Loucy (cell line): ENCODE data around the gene VWA8.

ENCODE experiments used
- H2AFZ ChIP-seq: fragments of 200-600 bp; sonication (generic); 2 replicates; pipeline ENCODE4 v1.6.0; 2016; ENCODE audit warnings: antibody characterized with exemption, mild to moderate bottlenecking, low read length, moderate library complexity
- H3F3A ChIP-seq: fragments of 200-600 bp; 2 replicates; pipeline ENCODE4 v1.6.0; 2016; ENCODE audit warnings: antibody characterized with exemption, low read depth, mild to moderate bottlenecking
- H3K27me3 ChIP-seq: fragments of 200-600 bp; sonication (generic); 2 replicates; pipeline ENCODE4 v1.6.1; 2014; ENCODE audit warnings: low read length, mild to moderate bottlenecking; ENCODE audit not compliant: insufficient read depth, poor library complexity, severe bottlenecking
- H3K36me3 ChIP-seq: fragments of 200-600 bp; sonication (generic); 2 replicates; pipeline ENCODE4 v1.6.1; 2016; ENCODE audit warnings: low read length; ENCODE audit not compliant: insufficient read depth
- H3K4me1 ChIP-seq: fragments of 200-600 bp; sonication (generic); 2 replicates; pipeline ENCODE4 v1.5.1; 2014; ENCODE audit warnings: low read length, mild to moderate bottlenecking; ENCODE audit not compliant: insufficient read depth, poor library complexity, severe bottlenecking
- H3K4me2 ChIP-seq: fragments of 200-600 bp; sonication (generic); 2 replicates; pipeline ENCODE4 v1.6.0; 2014; ENCODE audit warnings: antibody characterized with exemption, low read length, low read depth, mild to moderate bottlenecking; ENCODE audit not compliant: poor library complexity, severe bottlenecking
- H3K4me3 ChIP-seq: fragments of 200-600 bp; sonication (generic); 2 replicates; pipeline ENCODE4 v1.5.1; 2014; ENCODE audit warnings: low read length, mild to moderate bottlenecking, mixed read lengths; ENCODE audit not compliant: poor library complexity, severe bottlenecking
- H3K79me2 ChIP-seq: fragments of 200-600 bp; sonication (generic); 2 replicates; pipeline ENCODE4 v1.6.1; 2014; ENCODE audit warnings: low read length; ENCODE audit not compliant: insufficient read depth
- H3K9ac ChIP-seq: fragments of 200-600 bp; sonication (generic); 2 replicates; pipeline ENCODE4 v1.6.0; 2014; ENCODE audit warnings: mild to moderate bottlenecking, low read depth, low read length, moderate library complexity; ENCODE audit not compliant: poor library complexity, severe bottlenecking
- H3K9me2 ChIP-seq: fragments of 200-600 bp; sonication (generic); replicated peaks from 2 replicates; pipeline ENCODE4 v1.6.1; 2016; ENCODE audit warnings: low read depth, low read length, mixed read lengths
- H3K9me3 ChIP-seq: fragments of 200-600 bp; sonication (generic); 2 replicates; pipeline ENCODE4 v1.6.1; 2014; ENCODE audit warnings: mild to moderate bottlenecking, antibody characterized with exemption, low read length, low read depth; ENCODE audit not compliant: insufficient read depth
- H4K20me1 ChIP-seq: fragments of 200-600 bp; sonication (generic); 2 replicates; pipeline ENCODE4 v1.6.0; 2014; ENCODE audit warnings: antibody characterized with exemption, low read length, mild to moderate bottlenecking; ENCODE audit not compliant: insufficient read depth, poor library complexity, severe bottlenecking
- EZH2phosphoT487 ChIP-seq: fragments of 200-600 bp; IDR thresholded peaks from 2 replicates; pipeline ENCODE4 v1.6.1; 2018; ENCODE audit warnings: antibody characterized with exemption, mild to moderate bottlenecking, moderate library complexity, borderline replicate concordance
- TF ChIP-seq, protein P1 (sequence below): fragments of 200-600 bp; sonication (generic); conservative IDR thresholded peaks from 2 replicates; pipeline ENCODE4 v1.5.1; 2014; ENCODE audit warnings: mild to moderate bottlenecking, antibody characterized with exemption, low read length

The VWA8 gene

DNA sequence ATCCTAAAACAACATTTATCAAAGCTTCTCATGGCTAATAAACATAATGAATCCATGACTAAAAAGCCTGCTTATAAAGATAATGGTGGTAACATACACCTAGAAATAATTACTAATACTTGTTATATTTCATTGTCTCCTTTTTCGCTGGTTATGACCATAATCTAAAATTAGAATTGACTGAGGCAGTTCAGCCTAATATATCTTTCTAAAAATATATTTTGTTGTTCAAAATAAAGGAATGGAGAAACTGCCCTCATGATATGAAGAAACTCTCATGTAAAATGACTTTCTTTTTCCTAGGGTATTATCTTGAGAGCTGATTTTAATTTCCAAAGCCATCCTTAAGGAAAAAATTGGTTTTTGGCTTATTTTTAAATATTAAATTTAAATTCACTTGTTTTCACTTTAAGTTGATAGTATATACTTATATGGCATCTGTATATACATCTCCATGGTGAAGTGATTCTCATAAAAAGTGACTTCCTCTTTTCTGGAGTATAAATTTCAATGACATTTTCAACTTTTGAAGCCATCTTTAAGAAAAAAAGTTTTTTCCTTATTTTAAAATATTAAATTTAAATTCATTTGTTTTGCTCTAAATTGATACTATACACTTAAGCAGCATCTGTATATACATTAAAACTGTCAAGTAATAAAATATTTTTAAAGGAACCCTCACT is 204.6 kb downstream of the VWA8 start:
- H3K36me3 ChIP-seq = peaks cover 14% of the 10 kb centered on the region; the same call in 1 of the 2 replicates
- TF ChIP-seq, protein P1, sequence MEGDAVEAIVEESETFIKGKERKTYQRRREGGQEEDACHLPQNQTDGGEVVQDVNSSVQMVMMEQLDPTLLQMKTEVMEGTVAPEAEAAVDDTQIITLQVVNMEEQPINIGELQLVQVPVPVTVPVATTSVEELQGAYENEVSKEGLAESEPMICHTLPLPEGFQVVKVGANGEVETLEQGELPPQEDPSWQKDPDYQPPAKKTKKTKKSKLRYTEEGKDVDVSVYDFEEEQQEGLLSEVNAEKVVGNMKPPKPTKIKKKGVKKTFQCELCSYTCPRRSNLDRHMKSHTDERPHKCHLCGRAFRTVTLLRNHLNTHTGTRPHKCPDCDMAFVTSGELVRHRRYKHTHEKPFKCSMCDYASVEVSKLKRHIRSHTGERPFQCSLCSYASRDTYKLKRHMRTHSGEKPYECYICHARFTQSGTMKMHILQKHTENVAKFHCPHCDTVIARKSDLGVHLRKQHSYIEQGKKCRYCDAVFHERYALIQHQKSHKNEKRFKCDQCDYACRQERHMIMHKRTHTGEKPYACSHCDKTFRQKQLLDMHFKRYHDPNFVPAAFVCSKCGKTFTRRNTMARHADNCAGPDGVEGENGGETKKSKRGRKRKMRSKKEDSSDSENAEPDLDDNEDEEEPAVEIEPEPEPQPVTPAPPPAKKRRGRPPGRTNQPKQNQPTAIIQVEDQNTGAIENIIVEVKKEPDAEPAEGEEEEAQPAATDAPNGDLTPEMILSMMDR = no peak
- no peak for TF ChIP-seq EZH2phosphoT487
- H3K9ac ChIP-seq = no peak overlapping the region
- H3F3A ChIP-seq = no peaks in the 10 kb centered on the region
- no peaks in the 10 kb centered on the region for H3K27me3 ChIP-seq
- H3K9me2 ChIP-seq = no peaks in the 10 kb centered on the region
- H3K4me3 ChIP-seq = no peak overlapping the region
- no peaks in the 10 kb centered on the region for H3K4me1 ChIP-seq
- no peaks in the 10 kb centered on the region for H3K79me2 ChIP-seq
- 0 out of 2 replicates have a peak, but pooled peaks cover 5% of the 10 kb centered on the region for H3K9me3 ChIP-seq
- no peak overlapping the region for H3K4me2 ChIP-seq
- H4K20me1 ChIP-seq = no peaks in the 10 kb centered on the region
- H2AFZ ChIP-seq = no peak overlapping the region

DNA sequence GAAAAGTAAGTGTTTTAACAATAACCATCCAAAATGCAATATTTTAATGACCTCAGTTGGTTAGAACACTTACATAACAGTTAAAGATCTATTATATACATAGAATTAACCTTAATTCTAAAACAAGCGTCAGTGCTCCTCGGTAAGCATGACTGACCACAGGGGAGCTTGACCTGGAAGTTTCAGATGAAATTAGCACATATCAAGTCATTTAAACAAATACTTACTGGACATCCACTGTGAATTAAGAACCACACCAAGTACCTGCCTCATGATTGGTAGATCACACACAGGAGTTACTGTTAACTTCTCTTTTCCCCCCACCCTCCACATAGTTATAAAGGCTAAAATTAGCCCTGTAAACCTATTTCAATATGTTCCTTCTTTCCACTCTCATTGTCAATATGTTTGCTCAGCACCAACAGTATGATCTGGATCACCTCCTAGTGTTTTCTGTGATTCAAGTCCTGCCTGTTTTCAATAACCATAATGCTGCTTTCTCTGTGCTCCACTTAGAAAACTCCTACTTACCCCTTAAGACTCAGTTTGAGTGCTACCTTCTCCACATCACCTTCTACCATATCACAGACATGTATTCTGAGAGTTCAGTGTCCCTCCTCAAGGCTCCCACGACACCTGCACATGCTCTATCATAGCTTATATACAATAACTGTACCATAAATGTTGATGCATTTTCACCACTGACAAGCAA is 209.0 kb downstream of the VWA8 start:
- 0 out of 2 replicates have a peak, but pooled peaks cover 5% of the 10 kb centered on the region for H3K9me3 ChIP-seq

DNA sequence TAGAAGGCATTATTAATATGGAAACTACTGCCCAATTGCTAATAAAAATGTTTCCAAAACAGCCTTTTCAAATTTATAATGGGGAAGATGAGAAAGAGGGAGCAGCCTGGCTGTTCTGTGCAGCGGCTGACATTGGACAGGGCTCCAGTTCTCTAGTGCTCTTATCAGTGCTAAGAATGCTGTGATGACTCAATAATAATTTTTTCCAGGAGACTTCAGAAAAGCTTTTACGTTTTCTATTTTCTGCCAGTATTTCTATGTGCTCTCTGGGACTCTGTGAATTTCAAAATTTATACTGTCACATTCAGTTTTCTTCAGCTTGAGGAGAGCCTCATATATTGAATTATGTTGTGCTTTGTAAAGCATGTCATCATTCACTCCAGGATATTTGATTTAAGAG is 209.6 kb downstream of the VWA8 start:
- no peak for TF ChIP-seq EZH2phosphoT487
- TF ChIP-seq, protein P1 = no peak
- Histone ChIP-seq H3K36me3 (peaks cover 11% of the 10 kb centered on the region), H3F3A (no peaks in the 10 kb centered on the region), H3K4me1 (no peaks in the 10 kb centered on the region), H3K4me3 (no peak overlapping the region), H3K27me3 (no peaks in the 10 kb centered on the region), H3K79me2 (no peaks in the 10 kb centered on the region), H2AFZ (no peak overlapping the region), H3K9me2 (no peaks in the 10 kb centered on the region), H3K9me3 (0 out of 2 replicates have a peak, but pooled peaks cover 5% of the 10 kb centered on the region), H3K4me2 (no peak overlapping the region), H4K20me1 (no peaks in the 10 kb centered on the region), H3K9ac (no peak overlapping the region)

More for the DNA sequence above, 209.0 kb downstream of the VWA8 start:
- H3K4me1 ChIP-seq = no peaks in the 10 kb centered on the region
- no peaks in the 10 kb centered on the region for H3K79me2 ChIP-seq
- H3K4me2 ChIP-seq = no peak overlapping the region
- no peaks in the 10 kb centered on the region for H3K27me3 ChIP-seq
- H3K4me3 ChIP-seq = no peak overlapping the region
- no peaks in the 10 kb centered on the region for H4K20me1 ChIP-seq
- TF ChIP-seq EZH2phosphoT487 = no peak
- TF ChIP-seq, protein P1 = no peak
- no peaks in the 10 kb centered on the region for H3K9me2 ChIP-seq
- no peak overlapping the region for H3K9ac ChIP-seq
- peaks cover 11% of the 10 kb centered on the region; the same call in 1 of the 2 replicates for H3K36me3 ChIP-seq
- H2AFZ ChIP-seq = no peak overlapping the region
- H3F3A ChIP-seq = no peaks in the 10 kb centered on the region
